Measurements from ENCODE around the gene TSPAN18. TPM values are rescaled to one million over a fixed set of nuclear protein-coding genes. Genes with fewer than 3 reads are reported as not detected.

The TSPAN18 gene
- total RNA-seq, 4 donors from 2014 or later = 6.7 to 13.1 (median 7.9) TPM

DNA sequence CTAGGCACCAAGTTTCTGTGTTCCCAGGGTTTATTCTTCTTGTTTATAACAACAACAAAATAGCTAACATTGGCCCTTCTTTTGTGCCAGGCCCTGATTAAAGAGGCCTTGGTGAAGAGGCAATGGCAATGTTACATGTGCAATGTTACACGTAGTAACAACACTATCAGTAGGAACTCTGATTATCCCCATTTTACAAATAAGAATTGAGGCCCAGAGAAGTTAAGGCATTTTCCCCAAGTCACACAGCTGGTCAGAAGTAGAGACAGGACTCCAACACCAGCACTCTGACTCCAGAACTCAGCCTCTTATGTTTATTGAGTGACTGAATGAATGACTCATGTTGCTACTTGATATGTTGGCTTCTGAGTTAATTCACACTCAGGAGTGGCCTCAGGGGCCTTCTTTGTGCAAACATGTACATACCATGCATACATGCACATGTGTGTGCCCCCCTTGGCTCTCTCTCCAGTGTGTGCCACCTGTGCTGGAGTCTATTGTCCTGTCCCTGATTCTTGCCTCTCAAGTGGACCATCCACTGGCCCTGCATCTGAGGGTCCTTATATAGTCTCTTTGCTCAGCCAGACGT is 125.5 kb downstream of the TSPAN18 start:
- Histone ChIP-seq H3K4me3 (no peak overlapping the region), H3K4me1 (peaks cover 0 to 21% (median 0%) of the 10 kb centered on the region in 4 donors), H3K36me3 (peaks cover 0 to under 1% (median 0%) of the 10 kb centered on the region in 3 donors), H3K27me3 (no peaks in the 10 kb centered on the region), H3K27ac (no peak overlapping the region), H3K9me3 (peaks cover 0 to 2% (median under 1%) of the 10 kb centered on the region in 4 donors)
- whole genome bisulfite sequencing, 2 donors = 58 to 67% methylated on average over 2 of the region's 2 CpGs
- DNase-seq (ENCODE audit: low spot score in 2 of 2) = no peak
- no peak for TF ChIP-seq EP300 (IDR thresholded peaks at IDR 0.05)
- TF ChIP-seq, protein P1, sequence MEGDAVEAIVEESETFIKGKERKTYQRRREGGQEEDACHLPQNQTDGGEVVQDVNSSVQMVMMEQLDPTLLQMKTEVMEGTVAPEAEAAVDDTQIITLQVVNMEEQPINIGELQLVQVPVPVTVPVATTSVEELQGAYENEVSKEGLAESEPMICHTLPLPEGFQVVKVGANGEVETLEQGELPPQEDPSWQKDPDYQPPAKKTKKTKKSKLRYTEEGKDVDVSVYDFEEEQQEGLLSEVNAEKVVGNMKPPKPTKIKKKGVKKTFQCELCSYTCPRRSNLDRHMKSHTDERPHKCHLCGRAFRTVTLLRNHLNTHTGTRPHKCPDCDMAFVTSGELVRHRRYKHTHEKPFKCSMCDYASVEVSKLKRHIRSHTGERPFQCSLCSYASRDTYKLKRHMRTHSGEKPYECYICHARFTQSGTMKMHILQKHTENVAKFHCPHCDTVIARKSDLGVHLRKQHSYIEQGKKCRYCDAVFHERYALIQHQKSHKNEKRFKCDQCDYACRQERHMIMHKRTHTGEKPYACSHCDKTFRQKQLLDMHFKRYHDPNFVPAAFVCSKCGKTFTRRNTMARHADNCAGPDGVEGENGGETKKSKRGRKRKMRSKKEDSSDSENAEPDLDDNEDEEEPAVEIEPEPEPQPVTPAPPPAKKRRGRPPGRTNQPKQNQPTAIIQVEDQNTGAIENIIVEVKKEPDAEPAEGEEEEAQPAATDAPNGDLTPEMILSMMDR (IDR thresholded peaks at IDR 0.05) = no peak
- TF ChIP-seq POLR2A (IDR thresholded peaks at IDR 0.05) = no peak

DNA sequence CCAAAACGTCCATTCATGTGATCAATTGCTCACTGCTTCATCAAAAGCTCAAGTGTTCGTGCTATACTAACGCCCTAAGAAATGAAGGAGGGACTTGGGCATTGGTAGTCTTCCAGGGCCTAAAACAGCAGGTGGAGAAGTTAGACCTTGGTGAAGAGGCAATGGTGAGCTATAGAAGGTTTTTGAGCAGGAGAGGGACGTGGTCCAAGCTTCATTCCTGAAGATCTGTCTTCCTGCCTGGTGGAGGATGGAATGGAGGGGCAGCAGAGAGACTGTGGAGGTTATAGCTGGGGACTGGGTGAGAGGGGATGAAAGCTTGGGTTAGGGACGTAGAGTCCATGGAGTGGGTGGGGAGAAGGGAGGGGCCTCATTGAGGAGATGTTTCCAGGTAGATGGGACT is 126.2 kb downstream of the TSPAN18 start:
- H3K36me3 ChIP-seq = no peaks in the 10 kb centered on the region
- no peak overlapping the region for H3K27ac ChIP-seq
- H3K9me3 ChIP-seq = no peaks in the 10 kb centered on the region
- H3K4me1 ChIP-seq = peaks cover 0 to 21% (median 0%) of the 10 kb centered on the region in 4 donors
- TF ChIP-seq, protein P1 (IDR thresholded peaks at IDR 0.05) = no peak
- TF ChIP-seq EP300 (IDR thresholded peaks at IDR 0.05) (no peak), POLR2A (IDR thresholded peaks at IDR 0.05) (no peak)
- H3K27me3 ChIP-seq = no peaks in the 10 kb centered on the region
- 68 to 76% methylated on average over 5 of the region's 5 CpGs for WGBS, 2 donors
- no peak overlapping the region for H3K4me3 ChIP-seq
- no peak for DNase-seq (ENCODE audit: low spot score in 2 of 2)

DNA sequence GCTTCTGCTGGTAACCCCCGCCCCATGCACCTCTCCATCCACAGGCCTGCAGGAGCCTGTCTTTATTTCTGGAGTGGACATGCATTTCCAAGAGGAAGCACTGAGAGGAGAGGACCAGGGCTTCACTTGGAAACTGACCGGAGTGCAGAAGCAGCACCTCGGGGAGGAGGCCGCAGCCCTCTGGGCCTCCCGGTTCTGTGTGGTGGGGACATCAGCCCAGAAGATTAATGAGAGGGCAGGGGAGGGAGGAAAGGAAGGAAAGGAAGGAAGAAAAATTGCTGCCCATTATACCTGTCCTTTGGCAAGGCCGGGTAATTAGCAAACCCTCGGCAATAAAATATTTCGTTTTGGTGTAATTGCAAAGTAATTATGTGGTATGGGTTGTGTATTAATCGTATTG is 126.9 kb downstream of the TSPAN18 start:
- Histone ChIP-seq H3K4me1 (peaks cover 0 to 21% (median 0%) of the 10 kb centered on the region in 4 donors), H3K27ac (no peak overlapping the region), H3K4me3 (no peak overlapping the region), H3K9me3 (no peaks in the 10 kb centered on the region), H3K27me3 (no peaks in the 10 kb centered on the region), H3K36me3 (no peaks in the 10 kb centered on the region)
- DNase-seq (ENCODE audit: low spot score in 2 of 2) = no peak
- TF ChIP-seq, protein P1 (IDR thresholded peaks at IDR 0.05) = no peak
- TF ChIP-seq EP300 (IDR thresholded peaks at IDR 0.05) = no peak
- TF ChIP-seq POLR2A (IDR thresholded peaks at IDR 0.05) = no peak
- 75 to 81% methylated on average over 9 of the region's 9 CpGs for WGBS, 2 donors

DNA sequence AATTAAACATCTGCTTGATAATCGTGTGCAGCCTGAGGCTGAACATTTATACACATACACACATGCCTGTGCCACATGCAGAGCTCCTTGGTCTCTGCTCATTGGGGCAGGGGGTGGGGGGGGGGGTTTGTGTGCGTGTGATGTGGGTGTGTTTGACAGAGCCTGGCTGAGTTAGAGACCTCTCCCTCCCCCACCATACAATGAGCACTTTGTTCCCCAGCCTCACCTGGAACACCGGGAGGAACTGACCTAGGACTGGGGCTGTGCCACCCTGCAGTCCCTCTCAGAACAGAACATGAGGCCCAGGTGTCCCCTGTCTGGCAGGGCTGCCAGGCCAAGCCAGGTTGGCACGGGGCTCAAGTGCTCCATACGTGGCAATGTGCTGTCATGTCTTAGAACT is 127.3 kb downstream of the TSPAN18 start:
- 47 to 57% methylated on average over 3 to 5 of the region's 5 CpGs for WGBS, 2 donors
- no peaks in the 10 kb centered on the region for H3K9me3 ChIP-seq
- no peaks in the 10 kb centered on the region for H3K27me3 ChIP-seq
- no peak overlapping the region for H3K4me3 ChIP-seq
- H3K36me3 ChIP-seq = no peaks in the 10 kb centered on the region
- H3K4me1 ChIP-seq = peaks cover 0 to 21% (median 0%) of the 10 kb centered on the region in 4 donors
- DNase-seq (ENCODE audit: low spot score in 2 of 2) = no peak
- TF ChIP-seq, protein P1 (IDR thresholded peaks at IDR 0.05) = no peak
- TF ChIP-seq EP300 (IDR thresholded peaks at IDR 0.05) = no peak
- no peak for TF ChIP-seq POLR2A (IDR thresholded peaks at IDR 0.05)
- H3K27ac ChIP-seq = no peak overlapping the region

DNA sequence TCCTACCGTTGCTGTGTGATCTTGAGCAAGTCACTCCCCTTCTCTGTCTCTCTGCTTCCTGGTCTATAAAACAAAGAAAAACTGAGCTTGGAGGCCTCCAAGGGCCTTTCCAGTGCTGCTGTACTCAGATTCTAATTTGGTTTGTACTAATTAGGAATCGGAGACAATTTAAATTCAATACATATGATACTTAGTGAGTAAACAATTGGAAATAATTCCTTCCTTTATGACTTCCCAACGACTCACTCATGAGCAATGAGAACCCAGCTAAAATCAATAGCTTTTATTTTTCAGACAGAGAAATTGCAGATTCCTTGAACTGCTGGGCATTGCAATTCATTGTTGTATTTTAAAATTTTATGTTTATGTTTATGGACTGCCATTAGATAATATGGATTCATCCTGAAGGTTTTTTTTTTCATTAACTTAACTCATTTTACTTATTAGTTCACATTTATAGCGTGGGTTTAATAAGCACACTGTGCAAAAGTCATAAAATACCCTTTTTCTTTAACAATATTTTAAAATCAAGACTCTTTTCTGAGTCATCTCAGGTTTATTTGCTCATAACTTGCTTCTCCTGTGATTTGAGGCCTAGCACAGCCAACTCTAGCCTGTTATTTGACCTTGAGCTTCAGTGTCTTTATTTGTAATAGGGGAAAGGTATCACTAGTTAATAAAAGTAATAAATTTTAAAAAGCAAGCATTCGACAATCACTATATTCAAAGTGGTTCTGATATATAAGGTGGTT is 128.2 kb downstream of the TSPAN18 start:
- 73 to 75% methylated on average over 5 of the region's 5 CpGs for WGBS, 2 donors

More for the DNA sequence above, 128.2 kb downstream of the TSPAN18 start:
- H3K4me3 ChIP-seq = no peak overlapping the region
- peaks cover 0 to 13% (median 0%) of the 10 kb centered on the region in 4 donors for H3K4me1 ChIP-seq
- no peak for DNase-seq (ENCODE audit: low spot score in 2 of 2)
- H3K36me3 ChIP-seq = no peaks in the 10 kb centered on the region
- TF ChIP-seq POLR2A (IDR thresholded peaks at IDR 0.05) (no peak), EP300 (IDR thresholded peaks at IDR 0.05) (no peak)
- TF ChIP-seq, protein P1 (IDR thresholded peaks at IDR 0.05) = no peak
- H3K27me3 ChIP-seq = no peaks in the 10 kb centered on the region
- H3K9me3 ChIP-seq = no peaks in the 10 kb centered on the region
- no peak overlapping the region for H3K27ac ChIP-seq

Measured in tibial nerve (tissue), 4 donors.